GM23338 (cell line): ENCODE measurements around the gene USP48.

Source experiments
- CREB1 ChIP-seq: fragments of 250-450 bp; sonication (Bioruptor Pico); IDR thresholded peaks from 2 replicates; pipeline ENCODE4 v1.5.0; 2020; ENCODE audit warnings: low read depth, mild to moderate bottlenecking, moderate library complexity
- EZH2 ChIP-seq: fragments of 200-600 bp; sonication (generic); IDR thresholded peaks from one replicate; pipeline ENCODE4 v1.8.0; 2017; ENCODE audit warnings: antibody characterized with exemption, mild to moderate bottlenecking, low read depth; ENCODE audit not compliant: unreplicated experiment
- EZH2phosphoT487 ChIP-seq: fragments of 200-600 bp; sonication (generic); IDR thresholded peaks from one replicate; pipeline ENCODE4 v1.8.1; 2018; ENCODE audit warnings: antibody characterized with exemption; ENCODE audit not compliant: unreplicated experiment
- POLR2AphosphoS5 ChIP-seq: IDR thresholded peaks from 2 replicates; pipeline ENCODE4 v1.6.1; 2016; ENCODE audit warnings: antibody characterized with exemption, low read depth
- ZNF331 ChIP-seq: fragments of 250-450 bp; sonication (Bioruptor Pico); IDR thresholded peaks from 2 replicates; pipeline ENCODE4 v1.5.0; 2020; ENCODE audit warnings: low read depth, mild to moderate bottlenecking, moderate library complexity
- TF ChIP-seq, protein P1 (sequence below), 2 experiments: fragments of 200-600 bp in 1 of 2; sonication (generic) in 1 of 2; conservative IDR thresholded peaks; 2 replicates each; pipeline versions ENCODE4 v1.5.1 to v1.6.1; 2016 to 2017; ENCODE audit warnings: antibody characterized with exemption in 2 of 2, low read depth in 2 of 2, mild to moderate bottlenecking in 2 of 2, moderate library complexity in 1 of 2
- TF ChIP-seq, protein P2 (sequence below): IDR thresholded peaks from 2 replicates; pipeline ENCODE4 v1.6.1; 2016; ENCODE audit warnings: antibody characterized with exemption
- TF ChIP-seq, protein P3 (sequence below): IDR thresholded peaks from one replicate; pipeline ENCODE4 v1.6.1; 2018; ENCODE audit warnings: antibody characterized with exemption; ENCODE audit not compliant: unreplicated experiment

DNA sequence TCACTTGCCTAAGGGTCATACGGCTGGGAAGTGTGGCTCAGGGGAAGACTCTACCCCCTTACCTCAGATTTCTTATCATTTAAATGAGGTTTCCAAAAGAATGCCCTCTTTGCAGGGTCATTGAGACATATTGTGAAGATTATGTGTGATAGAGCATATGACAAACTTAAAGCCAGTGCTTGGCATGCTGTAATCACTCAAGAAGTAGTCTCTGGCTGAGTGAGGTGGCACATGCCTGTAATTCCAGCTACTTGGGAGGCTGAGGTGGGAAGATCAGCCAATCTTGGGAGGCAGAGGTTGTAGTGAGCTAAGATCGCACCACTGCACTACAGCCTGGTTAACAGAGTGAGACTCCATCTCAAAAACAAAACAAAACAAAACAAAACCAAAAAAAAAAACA, 21.6 kb upstream of the USP48 start:
- TF ChIP-seq EZH2phosphoT487 (no peak), CREB1 (CRISPR knock-in tag) (no peak), EZH2 (no peak), POLR2AphosphoS5 (no peak), ZNF331 (no peak)
- TF ChIP-seq, protein P1, sequence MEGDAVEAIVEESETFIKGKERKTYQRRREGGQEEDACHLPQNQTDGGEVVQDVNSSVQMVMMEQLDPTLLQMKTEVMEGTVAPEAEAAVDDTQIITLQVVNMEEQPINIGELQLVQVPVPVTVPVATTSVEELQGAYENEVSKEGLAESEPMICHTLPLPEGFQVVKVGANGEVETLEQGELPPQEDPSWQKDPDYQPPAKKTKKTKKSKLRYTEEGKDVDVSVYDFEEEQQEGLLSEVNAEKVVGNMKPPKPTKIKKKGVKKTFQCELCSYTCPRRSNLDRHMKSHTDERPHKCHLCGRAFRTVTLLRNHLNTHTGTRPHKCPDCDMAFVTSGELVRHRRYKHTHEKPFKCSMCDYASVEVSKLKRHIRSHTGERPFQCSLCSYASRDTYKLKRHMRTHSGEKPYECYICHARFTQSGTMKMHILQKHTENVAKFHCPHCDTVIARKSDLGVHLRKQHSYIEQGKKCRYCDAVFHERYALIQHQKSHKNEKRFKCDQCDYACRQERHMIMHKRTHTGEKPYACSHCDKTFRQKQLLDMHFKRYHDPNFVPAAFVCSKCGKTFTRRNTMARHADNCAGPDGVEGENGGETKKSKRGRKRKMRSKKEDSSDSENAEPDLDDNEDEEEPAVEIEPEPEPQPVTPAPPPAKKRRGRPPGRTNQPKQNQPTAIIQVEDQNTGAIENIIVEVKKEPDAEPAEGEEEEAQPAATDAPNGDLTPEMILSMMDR (conservative IDR thresholded peaks at IDR 0.05; ENCODE audit: low read depth in 2 of 2): no peak
- TF ChIP-seq, protein P2, sequence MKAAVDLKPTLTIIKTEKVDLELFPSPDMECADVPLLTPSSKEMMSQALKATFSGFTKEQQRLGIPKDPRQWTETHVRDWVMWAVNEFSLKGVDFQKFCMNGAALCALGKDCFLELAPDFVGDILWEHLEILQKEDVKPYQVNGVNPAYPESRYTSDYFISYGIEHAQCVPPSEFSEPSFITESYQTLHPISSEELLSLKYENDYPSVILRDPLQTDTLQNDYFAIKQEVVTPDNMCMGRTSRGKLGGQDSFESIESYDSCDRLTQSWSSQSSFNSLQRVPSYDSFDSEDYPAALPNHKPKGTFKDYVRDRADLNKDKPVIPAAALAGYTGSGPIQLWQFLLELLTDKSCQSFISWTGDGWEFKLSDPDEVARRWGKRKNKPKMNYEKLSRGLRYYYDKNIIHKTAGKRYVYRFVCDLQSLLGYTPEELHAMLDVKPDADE: no peak
- TF ChIP-seq, protein P3, sequence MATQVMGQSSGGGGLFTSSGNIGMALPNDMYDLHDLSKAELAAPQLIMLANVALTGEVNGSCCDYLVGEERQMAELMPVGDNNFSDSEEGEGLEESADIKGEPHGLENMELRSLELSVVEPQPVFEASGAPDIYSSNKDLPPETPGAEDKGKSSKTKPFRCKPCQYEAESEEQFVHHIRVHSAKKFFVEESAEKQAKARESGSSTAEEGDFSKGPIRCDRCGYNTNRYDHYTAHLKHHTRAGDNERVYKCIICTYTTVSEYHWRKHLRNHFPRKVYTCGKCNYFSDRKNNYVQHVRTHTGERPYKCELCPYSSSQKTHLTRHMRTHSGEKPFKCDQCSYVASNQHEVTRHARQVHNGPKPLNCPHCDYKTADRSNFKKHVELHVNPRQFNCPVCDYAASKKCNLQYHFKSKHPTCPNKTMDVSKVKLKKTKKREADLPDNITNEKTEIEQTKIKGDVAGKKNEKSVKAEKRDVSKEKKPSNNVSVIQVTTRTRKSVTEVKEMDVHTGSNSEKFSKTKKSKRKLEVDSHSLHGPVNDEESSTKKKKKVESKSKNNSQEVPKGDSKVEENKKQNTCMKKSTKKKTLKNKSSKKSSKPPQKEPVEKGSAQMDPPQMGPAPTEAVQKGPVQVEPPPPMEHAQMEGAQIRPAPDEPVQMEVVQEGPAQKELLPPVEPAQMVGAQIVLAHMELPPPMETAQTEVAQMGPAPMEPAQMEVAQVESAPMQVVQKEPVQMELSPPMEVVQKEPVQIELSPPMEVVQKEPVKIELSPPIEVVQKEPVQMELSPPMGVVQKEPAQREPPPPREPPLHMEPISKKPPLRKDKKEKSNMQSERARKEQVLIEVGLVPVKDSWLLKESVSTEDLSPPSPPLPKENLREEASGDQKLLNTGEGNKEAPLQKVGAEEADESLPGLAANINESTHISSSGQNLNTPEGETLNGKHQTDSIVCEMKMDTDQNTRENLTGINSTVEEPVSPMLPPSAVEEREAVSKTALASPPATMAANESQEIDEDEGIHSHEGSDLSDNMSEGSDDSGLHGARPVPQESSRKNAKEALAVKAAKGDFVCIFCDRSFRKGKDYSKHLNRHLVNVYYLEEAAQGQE: no peak
